ENCODE data around the gene CT45A10. TPM values are rescaled to one million over a fixed set of nuclear protein-coding genes. Genes with fewer than 3 reads are reported as not detected.
"Not testable (repeated sequence)": the region's sequence is repeated elsewhere in the genome, so short reads cannot be mapped to it uniquely, and the experiment has no call there.

Gene CT45A10, protein sequence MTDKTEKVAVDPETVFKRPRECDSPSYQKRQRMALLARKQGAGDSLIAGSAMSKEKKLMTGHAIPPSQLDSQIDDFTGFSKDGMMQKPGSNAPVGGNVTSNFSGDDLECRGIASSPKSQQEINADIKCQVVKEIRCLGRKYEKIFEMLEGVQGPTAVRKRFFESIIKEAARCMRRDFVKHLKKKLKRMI
- total RNA-seq = not detected

DNA sequence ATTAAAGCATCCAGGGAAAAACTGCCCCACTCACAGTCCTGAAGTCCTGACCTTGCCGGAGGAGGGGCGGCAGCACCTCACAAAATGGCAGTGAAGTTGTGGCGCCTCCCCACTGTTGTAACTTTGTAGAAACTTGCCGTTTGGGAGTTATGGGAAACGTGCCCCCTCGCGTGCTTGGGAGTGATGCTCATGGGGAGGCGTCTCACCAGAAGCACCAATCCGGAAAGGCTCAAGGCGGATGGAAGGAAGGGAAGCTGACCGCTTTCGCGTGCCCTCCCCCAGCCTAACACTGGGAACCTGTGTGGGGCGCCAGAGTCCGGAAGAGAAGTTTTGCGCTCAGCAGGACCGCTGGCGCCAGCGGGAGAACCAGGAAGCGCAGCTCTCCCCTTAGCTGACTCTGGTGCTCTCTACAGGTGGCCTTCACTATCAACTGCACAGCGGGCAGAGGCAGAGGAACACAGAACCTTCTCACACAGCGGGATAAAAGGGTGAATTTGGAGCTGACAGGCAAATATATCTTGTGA, at the start of gene CT45A10, which contains the start of gene SAGE1:
TSS of gene CT45A10 (minus strand) at position 151 of the 524 bp plus-strand sequence. CDS start 8,100 bp downstream, outside the sequence.
TSS of gene SAGE1 (plus strand) at position 423 of the 524 bp plus-strand sequence. CDS start 2,527 bp downstream, outside the sequence.
- POLR2A ChIA-PET = no interaction called here
- CTCF ChIA-PET = no interaction called here

DNA sequence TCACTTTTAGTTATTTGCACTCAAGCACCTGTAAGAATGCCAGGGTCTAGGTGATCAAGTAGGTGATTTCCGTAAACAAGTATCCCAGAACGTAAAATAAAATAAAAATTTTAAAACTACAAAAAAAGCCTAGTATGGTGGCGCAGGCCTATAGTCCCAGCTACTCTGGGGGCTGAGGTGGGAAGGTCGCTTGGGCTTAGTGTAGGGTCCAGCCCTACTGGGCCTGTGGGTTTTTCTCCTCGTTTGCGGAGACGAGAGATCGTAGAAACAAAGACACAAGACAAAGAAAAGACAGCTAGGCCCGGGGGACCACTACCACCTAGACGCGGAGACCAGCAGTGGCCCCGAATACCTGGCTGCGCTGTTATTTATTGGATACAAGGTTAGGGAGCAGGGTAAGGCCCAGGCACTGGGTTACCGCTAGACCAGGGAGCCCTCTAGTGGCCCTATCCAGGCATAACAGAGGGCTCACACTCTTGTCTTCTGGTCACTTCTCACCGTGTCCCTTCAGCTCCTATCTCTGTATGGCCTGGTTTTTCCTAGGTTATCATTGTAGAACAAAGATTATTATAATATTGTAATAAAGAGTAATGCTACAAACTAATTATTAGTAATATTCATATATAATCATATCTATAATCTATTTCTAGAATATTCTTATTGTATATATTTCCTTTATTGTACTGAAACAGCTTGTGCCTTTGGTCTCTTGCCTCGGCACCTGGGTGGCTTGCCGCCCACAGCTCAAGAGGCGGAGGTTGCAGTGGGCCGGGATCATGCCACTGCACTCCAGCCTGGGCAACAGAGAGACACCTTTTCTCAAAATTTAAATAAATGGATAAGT, 38.6 kb upstream of the CT45A10 start:
- POLR2A ChIA-PET = no interaction called here
- CTCF ChIA-PET = no interaction called here

DNA sequence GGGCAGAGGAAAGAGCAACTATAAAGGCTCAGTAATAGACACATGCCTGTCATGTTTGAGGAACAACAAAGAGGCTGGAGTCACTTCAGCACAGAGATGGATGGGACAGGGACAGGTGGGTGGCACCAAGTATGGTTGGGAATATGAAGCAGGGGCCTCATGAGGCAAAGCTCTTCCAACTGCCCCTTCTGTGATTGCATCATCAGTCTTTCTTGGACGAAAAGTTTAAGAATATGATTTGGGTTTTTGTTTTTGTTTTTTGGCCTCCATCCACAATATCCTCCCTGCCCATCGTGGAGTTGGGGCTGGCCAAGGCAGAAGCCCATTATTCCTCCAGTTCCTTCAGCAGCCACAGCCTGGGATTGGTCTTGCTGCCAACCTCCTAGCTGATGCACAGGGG, 34.7 kb upstream of the CT45A10 start:
- ChIA-PET POLR2A (no interaction called here), CTCF (no interaction called here)

DNA sequence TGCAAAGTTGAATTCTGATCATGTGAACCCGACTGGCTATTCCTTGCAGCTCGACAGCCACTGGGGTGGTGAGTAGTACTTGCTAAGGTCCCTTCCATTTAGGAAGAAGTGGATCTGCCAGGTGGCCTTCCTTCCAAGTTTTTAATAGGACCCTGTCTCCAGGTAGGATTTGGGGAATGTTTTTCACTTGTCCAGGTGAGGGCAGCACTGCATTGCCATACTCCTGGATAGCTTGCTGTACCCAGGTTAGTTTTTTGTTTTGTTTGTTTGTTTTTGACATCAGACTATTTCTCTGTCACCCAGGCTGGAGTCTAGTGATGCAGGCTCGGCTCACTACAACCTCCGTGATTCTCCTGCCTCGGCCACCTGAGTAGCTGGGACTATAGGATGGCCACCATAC, 30.1 kb upstream of the CT45A10 start:
- CTCF ChIA-PET = no interaction called here
- POLR2A ChIA-PET = no interaction called here

DNA sequence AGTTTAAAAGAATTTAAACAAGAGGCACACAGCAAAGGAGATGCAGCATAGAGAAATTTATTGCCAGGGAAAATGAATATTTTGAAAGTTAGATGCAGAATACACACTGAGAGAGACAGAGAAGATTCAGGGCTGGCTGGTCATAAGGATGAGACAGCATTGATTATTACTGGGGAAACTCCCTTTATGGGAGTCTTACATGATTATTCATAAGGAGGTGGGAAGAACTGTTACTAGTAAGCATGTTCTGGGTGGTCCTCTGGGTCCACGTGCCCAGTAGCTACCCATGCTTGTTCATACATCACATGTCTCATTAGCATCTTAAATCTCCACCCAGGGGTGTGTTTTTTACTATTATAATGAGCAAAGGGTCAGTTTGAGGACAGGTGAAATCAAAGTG, 27.3 kb upstream of the CT45A10 start:
- POLR2A ChIA-PET = not testable (repeated sequence)

DNA sequence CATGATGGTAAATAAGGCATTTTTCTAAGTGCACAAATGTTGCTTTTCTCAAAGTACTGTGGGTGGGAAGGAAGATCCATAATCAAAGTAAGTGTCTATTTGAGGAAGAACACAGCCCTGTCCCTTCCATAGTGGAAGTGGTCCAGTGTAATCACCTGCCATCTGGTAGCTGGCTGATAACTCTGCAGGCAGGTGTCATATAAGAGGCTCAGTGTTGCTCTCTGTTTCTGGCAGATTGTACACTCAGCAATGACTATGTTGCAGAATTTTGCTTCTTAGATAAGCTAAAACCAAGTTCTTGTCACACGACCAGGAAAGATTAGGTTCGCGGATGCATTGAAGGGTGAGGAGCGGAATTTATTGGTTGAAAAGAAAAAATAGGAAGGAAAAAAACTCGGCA, 21.2 kb upstream of the CT45A10 start:
- CTCF ChIA-PET = no interaction called here
- POLR2A ChIA-PET = no interaction called here

More for the DNA sequence above, 27.3 kb upstream of the CT45A10 start:
- CTCF ChIA-PET = not testable (repeated sequence)

DNA sequence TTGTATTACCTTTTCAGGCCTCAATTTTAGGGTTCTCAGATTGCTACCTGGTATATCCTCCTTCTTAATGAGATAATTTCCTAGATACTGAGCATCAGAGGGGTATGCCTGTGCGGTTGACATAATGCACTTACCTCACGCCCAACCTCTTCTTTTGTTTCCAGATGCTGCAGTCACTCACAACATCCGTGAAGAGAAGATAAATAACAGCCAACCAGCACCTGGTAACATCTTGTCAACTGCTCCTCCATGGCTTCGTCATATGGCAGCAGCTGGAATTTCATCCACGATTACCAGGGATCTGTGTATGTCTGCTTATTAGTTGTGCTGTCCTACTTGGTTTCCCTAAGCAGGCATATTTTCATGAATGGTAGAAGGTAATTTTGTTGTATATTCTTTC, 17.0 kb upstream of the CT45A10 start:
- ChIA-PET CTCF (no interaction called here), POLR2A (no interaction called here)

DNA sequence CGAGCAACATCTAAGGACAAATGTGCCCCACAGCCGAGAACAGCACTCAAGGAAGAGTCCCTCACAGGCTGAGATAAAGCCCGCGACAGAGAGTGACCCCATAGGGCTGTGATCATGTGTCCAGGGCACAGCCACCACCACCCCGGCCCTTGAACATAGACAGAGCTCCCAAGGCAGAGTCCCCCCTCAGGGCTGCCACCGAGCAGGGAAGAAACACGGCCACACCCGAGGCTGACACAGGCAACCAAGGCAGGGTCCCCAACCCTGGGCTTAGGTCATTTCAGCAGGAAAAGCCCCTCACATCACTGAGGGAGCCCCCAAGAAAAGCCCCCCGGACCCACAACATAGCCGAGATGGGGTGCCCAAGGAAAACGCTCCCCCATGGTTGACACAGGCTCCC, 463 bp downstream of the CT45A10 start:
- POLR2A ChIA-PET = no interaction called here
- CTCF ChIA-PET = no interaction called here

DNA sequence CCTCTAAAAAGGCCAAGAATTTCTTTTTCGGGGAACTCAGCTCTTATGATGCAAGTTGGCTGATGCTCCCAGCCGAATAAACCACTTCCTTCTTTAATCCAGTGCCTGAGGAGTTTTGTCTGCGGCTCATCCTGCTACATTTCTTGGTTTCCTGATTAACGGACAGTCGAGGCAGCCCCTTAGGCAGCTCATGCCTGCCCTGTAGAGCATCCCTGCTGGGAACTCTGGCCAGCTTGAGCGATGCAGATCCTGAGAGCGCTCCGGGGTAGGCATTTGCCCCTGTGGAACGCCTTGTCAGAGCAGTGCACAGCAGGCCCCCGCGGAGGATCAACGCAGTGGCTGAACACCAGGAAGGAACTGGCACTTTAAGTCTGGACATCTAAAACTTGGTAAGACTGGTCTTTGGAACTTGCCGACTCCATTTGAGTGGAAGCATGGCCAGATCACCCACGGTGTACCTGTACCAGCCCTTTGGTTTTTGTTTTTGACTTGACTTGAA, 3.1 kb downstream of the CT45A10 start:
- CTCF ChIA-PET = no interaction called here
- POLR2A ChIA-PET = no interaction called here

DNA sequence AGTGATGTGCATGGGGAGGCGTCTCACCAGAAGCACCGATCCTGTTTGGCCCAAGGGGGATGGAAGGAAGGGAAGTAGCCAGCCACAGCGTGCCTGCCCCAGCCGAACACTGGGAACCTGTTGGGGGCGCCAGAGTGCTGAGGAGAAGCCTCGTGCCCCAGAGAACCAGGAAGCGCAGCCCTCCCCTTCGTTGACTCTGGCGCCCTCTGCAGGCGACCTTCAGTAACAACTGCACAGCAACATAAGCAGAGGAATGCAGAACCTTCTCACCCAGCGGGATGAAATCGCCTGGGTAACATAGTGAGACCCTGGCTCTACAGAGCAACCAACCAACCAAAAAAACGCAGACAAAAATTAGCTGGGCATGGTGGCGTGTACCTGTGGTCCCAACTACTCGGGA, 4.3 kb downstream of the CT45A10 start:
- POLR2A ChIA-PET, CTCF ChIA-PET: not testable (repeated sequence)

DNA sequence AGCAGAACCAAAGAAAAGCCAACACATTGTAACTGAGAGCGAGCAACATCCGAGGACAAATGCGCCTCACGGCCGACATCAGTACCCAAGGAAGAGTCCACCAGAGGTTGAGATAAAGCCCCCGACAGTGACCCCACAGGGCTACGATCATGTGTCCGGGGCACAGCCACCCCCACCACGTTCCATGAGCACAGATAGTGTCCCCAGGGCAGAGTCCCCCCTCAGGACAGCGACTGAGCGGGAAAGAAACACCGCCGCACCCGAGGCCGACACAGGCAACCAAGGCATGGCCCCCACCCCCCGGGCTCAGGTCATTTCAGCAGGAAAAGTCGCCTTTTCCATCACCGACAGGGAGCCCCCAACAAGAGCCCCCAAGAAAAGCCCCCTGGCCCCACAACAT, 5.0 kb downstream of the CT45A10 start:
- CTCF ChIA-PET, POLR2A ChIA-PET: not testable (repeated sequence)

DNA sequence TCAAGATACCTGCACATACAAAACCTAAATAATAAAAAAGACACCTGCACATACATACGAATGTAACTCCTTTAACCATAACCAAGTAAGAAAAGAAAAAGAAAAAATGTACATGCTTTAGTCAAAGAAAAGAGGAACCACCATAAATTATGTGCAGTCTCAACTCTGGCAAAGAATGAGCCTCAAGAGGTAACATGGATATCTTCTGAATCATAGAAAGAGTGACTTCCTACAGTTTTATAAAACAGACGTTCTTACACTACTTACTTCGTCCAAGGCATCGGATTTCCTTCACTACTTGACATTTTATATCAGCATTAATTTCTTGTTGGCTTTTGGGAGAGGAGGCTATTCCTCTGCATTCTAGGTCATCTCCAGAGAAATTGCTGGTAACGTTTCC, 10.5 kb downstream of the CT45A10 start:
- CTCF ChIA-PET, POLR2A ChIA-PET: not testable (repeated sequence)

DNA sequence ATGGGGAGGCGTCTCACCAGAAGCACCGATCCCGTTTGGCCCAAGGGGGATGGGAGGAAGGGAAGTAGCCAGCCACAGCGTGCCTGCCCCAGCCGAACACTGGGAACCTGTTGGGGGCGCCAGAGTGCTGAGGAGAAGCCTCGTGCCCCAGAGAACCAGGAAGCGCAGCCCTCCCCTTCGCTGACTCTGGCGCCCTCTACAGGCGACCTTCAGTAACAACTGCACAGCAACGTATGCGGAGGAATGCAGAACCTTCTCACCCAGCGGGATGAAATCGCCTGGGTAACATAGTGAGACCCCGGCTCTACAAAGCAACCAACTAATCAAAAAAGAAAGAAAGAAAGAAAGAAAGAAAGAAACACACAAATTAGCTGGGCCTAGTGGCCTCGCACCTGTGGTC, 21.5 kb downstream of the CT45A10 start, which contains the start of gene CT45A9:
TSS of gene CT45A9 (minus strand) at position 101 of the 400 bp plus-strand sequence. CDS start 3,751 bp downstream, outside the sequence.
- POLR2A ChIA-PET, CTCF ChIA-PET: not testable (repeated sequence)

DNA sequence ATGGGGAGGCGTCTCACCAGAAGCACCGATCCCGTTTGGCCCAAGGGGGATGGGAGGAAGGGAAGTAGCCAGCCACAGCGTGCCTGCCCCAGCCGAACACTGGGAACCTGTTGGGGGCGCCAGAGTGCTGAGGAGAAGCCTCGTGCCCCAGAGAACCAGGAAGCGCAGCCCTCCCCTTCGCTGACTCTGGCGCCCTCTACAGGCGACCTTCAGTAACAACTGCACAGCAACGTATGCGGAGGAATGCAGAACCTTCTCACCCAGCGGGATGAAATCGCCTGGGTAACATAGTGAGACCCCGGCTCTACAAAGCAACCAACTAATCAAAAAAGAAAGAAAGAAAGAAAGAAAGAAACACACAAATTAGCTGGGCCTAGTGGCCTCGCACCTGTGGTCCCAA, 38.8 kb downstream of the CT45A10 start, which contains the start of gene CT45A8:
TSS of gene CT45A8 (minus strand) at position 101 of the 400 bp plus-strand sequence. CDS start 3,755 bp downstream, outside the sequence.
- POLR2A ChIA-PET, CTCF ChIA-PET: not testable (repeated sequence)

DNA sequence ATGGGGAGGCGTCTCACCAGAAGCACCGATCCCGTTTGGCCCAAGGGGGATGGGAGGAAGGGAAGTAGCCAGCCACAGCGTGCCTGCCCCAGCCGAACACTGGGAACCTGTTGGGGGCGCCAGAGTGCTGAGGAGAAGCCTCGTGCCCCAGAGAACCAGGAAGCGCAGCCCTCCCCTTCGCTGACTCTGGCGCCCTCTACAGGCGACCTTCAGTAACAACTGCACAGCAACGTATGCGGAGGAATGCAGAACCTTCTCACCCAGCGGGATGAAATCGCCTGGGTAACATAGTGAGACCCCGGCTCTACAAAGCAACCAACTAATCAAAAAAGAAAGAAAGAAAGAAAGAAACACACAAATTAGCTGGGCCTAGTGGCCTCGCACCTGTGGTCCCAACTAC, 56.1 kb downstream of the CT45A10 start, which contains the start of gene CT45A7:
TSS of gene CT45A7 (minus strand) at position 101 of the 400 bp plus-strand sequence. CDS start 3,747 bp downstream, outside the sequence.
- CTCF ChIA-PET = not testable (repeated sequence)

More for the DNA sequence above, 56.1 kb downstream of the CT45A10 start, which contains the start of gene CT45A7:
- POLR2A ChIA-PET = not testable (repeated sequence)

Other genes starting within 250 kb of the CT45A10 start
- not detected for gene CT45A1, start 179.8 kb downstream of the CT45A10 start, total RNA-seq
- not detected for gene CT45A3, start 125.3 kb downstream of the CT45A10 start, total RNA-seq
- not detected for gene CT45A5, start 107.9 kb downstream of the CT45A10 start, total RNA-seq
- not detected for gene CT45A6, start 90.7 kb downstream of the CT45A10 start, total RNA-seq
- gene CT45A2, start 73.4 kb downstream of the CT45A10 start, total RNA-seq = not detected
- not detected for gene CT45A7, start 56.2 kb downstream of the CT45A10 start, total RNA-seq
- not detected for gene CT45A8, start 38.9 kb downstream of the CT45A10 start, total RNA-seq
- gene CT45A9, start 21.6 kb downstream of the CT45A10 start, total RNA-seq = not detected
- not detected for gene SAGE1, start 272 bp upstream of the CT45A10 start, total RNA-seq
- gene MMGT1, start 80.5 kb upstream of the CT45A10 start, total RNA-seq = 10 to 100 TPM; 24.8 to 26.3 TPM
- gene SLC9A6, start 92.0 kb upstream of the CT45A10 start, total RNA-seq = 10 to 100 TPM; 14.8 to 15.2 TPM